ENCODE results near the gene CFAP46.
"Not testable (repeated sequence)": the region's sequence is repeated elsewhere in the genome, so short reads cannot be mapped to it uniquely, and the experiment has no call there.

CFAP46 gene

DNA sequence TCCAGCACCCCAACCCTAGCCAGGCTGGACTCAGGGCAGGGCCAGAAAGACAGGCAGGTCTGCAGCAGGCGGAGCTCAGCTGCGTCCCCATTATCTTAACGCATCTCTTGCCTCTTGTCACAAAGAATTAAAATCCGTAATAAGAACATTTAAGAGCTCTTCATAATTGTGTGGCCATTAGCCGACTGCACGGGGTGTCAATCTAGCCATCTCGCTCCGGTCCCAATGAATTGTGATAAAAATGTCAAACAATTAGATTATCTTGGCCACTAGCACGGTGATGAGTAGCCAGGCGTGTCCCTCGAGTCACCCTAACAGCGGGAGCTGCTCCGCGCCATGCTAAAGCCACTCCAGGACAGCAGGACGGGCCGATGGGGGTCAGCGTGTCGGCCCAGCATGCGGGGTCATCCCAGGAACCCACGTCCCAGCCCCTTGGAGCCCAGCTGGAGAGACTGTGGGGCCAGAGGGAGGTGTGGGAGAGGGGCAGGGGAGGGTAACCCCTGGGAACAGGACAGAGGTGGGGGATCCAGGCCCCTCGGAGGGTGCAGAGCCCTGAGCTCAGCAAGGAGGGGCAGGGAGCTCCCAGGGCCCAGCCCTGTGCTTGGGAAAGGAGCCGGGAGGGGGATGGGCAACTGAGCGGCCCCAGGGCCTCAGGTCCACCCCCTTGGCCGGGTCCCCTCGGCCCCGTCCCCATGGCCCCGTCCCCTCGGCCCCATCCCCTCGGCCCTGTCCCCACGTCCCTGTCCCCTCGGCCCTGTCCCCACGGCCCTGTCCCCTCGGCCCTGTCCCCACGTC is 138.8 kb downstream of the CFAP46 start:
- DNase-seq, result no peak

DNA sequence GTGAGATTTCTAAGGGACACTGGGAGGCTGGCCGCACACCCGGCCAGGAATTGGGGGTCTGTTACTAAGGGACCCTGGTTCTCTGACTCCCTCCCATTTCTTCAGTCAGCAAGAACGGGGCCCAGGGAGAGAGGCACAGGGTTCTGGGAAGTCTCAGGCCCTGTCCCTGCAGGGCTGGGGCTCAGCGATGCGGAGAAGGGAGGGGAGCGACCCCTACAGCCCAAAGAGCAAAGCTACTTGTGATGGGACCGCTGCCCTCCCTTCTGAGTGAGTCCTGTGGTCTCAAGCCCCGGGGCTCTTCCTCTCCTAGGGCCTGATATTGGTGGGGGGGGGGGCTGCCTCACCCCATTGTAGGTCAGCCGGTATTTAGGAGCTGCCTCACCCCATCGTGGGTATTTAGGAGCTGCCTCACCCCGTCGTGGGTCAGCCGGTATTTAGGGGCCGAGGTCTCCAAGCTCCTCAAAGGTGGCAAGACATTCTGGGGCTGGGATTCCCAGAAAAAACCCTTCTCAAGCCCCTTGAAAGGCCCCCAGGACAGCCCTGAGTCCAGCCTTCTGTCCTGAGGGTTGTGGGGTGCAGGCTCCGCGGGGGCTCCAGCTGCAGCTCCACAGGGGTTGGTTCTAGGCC is 139.6 kb downstream of the CFAP46 start:
- no peak for DNase-seq

DNA sequence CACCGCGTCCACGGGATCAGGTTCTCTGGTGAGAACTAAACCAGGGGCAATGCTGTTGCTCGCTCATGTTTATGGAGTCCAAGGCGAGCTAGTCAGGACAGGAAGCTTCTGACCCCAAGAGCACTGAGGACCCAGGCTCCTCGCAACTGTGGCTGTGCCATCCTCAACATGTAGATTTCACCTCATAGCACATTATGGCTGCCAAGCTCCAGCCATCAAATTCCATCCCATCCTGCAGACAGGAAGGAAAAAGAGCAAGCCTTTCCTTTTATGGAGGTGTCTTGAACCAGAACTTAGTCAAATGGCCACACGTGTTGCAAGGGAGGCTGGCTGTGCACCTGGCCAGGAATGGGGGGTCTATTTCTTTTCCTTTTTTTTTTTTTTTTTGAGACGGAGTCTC is 140.3 kb downstream of the CFAP46 start:
- no peak for DNase-seq

DNA sequence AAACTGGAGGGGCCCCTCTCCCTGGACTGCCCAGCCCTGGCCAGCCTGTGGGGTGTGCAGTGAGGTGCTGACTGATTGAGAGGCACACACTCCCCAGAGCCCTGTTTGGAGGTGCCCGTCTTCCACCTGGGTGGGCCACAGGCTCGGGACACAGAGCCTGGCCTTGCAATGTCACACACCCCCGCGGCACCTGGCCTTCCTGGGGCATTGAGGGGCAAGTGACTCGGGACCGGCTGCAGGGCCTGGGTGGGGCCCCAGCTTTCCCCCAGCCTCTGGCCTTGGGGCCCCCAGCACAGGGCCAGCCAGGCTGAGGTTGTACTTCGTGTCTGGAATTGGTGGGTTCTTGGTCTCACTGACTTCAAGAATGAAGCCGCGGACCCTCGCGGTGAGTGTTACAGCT is 142.5 kb downstream of the CFAP46 start:
- DNase-seq, result no peak

DNA sequence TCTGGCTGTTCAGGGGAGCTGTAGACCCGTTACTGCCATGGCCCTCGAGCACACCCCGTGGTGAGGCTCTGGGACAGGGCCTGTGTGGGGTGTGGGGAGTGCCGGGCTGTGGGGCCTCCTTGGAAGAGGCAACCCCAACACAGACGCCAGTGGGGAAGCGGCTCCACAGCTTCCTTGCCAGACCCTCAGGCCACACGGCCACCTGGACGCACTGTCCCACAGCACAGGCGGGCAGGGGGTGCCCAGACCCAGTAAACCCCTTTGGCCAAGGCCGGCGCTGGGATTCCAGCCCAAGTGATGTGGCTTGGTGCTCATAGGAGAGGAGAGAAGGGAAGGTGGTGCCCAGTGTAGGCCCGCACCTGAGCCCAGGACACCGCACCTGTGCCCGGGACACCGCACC is 143.5 kb downstream of the CFAP46 start:
- DNase-seq, result no peak

DNA sequence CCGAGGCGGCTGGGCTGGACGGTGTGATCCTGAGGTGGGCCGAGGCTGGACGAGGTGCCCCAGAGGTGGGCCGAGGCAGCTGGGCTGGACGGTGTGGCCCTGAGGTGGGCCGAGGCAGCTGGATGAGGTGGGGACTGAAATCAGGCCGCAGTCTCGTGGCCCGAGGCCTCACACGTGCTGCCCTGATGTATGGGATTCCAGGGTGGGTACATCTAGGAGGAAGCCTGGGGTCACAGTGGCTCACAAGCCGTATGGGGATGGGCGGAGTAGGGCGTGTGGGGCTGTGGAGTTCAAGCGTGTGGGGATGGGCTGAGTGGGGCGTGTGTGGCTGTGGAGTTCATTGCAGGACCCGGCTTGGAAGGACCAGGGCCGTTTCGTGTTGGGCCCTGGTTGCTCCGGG is 144.0 kb downstream of the CFAP46 start:
- no peak for DNase-seq

DNA sequence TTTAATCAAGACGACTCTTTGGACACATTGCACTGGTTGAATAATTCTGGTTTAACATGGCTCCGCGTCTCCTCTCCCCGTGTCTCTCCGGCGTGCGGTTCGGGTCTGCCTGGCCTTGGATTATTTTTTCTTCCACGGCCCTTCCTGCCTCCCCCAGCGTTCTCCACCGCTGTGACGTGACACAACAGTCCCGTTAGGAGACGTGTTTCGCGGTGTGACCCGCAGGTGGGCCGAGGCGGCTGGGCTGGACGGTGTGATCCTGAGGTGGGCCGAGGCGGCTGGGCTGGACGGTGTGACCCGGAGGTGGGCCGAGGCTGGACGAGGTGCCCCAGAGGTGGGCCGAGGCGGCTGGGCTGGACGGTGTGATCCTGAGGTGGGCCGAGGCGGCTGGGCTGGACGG is 144.4 kb downstream of the CFAP46 start:
- DNase-seq, result not testable (repeated sequence)

DNA sequence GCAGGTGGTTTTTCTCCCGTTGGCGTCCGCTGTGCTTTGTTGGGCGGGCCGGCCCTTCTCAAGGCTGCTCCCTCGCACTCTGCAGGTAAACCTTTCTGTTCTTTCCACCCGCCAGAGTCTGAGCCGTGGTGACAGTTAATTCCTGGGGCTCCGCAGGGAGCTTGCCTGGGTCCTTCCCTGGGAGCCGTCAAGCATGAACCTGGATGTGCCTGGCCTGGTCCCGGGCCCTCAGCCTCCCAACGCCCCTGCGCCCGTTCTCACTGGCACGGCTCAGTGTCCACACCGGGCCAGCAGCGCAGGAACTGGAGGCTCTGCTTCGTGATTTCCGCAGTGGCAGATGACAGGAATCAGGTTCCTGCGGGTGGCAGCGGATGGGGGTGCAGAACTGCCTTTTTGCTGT is 145.5 kb downstream of the CFAP46 start:
- DNase-seq, result no peak

DNA sequence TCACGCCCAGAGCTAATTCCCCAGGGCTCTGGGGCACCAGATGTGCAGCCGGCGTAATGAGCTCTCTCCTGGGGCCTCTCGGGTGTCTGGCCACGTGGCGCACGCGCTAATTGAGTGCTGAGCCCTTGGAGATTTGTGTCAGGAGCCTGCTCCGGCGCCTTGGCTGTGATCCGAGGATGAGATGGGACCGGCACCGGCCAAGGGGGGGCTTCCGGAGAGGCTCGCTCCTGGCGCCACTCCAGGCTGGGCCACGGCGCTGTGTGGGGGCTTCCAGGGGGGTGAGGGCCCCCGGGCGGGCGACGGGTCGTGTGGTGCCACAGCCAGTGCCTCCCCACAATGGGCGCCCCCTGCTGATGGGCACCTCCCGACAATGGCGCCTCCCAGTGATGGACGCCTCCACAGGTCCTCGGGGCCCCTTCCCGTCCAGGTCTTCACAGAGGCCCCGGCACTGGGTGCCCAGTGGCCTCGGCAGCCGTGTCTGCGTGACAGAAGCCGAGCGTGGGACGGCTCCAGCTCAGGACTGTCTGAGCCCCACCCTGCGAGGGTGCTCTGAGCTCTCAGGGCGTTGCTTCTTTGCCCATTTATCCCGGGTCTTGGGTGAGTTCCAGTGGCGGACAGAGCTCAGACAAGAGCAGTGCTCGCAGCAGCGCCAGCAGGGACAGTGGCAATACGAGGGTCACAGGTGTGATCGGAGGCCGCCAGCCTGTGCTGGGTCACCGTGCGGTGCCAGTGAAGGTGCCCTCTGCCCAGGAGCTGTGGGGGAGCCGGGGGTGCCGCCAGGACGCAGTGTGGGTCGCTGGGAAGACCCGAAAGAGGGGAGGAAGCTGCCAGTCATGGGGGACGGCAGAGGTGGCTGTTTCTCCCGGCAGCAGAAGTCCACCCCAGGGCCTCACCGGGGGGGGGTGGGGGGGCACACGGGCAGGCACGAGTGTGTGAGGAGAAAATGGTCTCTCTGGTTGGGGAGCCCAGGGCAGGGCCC is 148.2 kb downstream of the CFAP46 start:
- DNase-seq, result no peak

DNA sequence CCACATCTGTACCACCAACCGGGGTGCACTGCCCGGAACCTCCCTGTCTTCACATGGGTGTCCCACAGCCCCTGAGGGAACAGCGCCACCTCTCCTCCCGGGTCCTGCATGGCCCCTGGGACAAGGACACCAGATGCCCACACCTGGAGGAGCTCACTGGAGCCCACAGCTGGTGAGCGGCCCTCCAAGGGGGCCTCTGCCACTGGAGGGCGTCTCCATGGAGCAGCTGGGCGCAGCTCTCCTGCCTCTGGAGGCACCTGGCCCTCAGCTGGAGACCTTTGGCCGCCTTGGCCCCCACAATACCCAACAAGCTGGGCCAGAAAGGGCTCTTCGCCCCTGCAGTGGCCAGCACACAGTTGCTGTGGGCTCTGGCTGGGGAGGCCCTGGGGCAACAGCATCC is 149.2 kb downstream of the CFAP46 start:
- DNase-seq, result no peak

DNA sequence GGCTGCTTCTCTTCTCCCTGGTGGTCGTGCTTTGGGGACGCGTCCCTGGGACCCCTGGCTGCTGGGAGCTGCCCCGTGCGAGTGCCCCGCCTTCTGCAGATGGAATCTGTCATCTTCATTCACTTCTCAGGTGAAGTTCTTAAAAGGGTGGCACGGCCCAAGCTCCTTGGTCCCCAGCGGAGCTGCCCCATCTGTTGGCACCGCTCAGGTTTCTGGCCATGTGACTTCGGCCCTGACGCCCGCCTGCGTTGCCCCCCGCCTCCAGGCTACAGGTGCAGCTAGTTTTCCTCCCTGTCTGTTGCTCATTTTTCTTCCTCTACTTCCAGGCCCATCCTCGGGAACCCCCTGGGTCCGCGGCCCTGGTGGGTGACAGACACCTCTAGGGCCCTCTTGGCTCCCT is 149.6 kb downstream of the CFAP46 start:
- no peak for DNase-seq

DNA sequence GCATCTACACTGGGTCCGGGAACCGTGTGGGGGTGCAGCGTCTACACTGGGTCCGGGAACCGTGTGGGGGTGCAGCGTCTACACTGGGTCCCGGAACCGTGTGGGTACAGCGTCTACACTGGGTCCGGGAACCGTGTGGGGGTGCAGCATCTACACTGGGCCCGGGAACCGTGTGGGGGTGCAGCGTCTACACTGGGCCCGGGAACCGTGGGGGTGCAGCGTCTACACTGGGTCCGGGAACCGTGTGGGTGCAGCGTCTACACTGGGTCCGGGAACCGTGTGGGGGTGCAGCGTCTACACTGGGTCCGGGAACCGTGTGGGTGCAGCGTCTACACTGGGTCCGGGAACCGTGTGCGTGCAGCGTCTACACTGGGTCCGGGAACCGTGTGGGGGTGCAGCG is 150.3 kb downstream of the CFAP46 start:
- not testable (repeated sequence) for DNase-seq

DNA sequence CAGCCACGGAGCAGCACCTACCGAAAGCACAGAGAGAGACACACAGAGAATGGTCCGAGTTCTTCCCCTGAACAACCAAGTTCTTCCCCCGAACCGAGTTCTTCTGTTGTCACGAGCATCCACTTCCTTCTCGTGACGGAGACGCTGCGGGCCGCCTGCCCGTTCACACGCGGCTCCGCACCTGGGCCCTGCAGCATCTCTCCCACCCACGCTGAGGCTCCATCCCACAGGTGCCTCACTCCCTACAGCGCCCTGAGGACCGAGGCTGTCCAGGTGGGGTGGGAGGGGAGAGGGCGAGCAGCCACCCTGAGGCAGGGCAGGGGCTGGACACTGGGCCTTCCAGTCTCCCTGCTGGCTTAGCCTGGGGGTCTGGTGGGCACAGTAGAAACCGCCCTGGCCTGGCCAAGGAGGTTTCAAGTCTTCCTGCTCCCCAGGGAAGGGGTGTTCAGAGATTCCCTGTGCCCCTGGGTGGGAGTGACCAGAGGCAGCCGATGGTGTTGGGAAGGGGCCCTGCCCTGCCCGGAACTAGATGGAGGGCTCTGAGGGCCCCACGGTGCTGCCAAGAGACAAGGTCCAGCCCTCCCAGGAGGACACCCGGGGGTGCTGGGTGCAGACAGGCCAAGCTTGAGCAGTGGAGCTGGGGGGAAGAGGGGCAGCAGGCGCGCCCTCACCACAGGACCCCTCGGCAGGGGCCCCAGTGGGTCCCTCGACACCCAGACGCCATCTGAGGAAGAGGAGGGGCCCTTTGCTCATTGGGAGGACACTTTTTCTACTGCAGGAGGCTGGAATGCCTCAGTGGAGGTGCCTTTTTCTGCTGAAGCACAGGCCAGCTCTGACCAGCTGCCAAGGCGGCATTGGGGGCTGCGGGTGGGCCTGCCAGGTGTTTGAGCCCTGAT is 151.2 kb downstream of the CFAP46 start:
- DNase-seq, result no peak

DNA sequence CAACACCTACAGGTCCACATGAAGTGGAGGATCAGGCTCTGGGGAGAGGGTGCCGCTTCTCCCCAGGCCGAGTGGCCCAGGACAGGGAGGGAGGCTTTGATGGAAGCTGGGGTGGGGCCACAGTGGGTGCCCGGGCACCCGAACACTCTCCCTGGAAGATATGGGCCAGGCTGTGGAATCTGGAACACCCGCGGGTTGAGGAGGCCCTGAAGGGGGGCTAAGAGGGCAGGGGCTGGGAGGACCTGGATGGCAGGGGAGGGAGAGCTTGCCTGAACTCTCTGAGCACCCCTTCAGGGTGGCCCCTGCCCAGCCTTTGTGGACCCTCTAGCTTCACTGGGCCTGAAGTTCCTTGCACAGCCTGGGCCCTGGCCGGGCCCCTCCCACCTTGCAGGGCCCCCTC is 151.9 kb downstream of the CFAP46 start:
- DNase-seq, result no peak

DNA sequence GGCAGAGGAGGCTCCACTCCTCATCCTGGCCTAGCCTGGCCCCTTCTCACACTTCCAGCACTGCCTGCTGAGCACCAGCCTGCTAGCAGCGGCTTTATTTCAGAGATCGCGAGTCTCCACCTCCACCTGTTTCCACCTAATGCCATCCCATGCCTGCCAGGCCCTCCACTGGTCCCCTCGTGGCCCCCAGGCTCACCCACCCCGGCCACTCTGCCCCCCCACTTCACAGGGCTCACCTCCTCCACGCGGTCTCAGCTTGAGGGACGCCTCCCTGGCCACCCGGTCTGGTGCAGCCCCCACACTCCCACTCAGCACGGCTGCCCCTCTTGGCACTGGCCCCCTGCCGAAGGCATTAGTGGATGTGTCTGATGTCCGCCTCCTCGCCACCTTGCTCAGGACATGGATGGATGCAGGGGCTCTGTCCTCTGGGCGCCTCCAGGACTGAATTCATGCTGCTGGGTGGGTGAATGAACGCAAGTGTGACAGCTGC is 152.7 kb downstream of the CFAP46 start:
- no peak for DNase-seq

DNA sequence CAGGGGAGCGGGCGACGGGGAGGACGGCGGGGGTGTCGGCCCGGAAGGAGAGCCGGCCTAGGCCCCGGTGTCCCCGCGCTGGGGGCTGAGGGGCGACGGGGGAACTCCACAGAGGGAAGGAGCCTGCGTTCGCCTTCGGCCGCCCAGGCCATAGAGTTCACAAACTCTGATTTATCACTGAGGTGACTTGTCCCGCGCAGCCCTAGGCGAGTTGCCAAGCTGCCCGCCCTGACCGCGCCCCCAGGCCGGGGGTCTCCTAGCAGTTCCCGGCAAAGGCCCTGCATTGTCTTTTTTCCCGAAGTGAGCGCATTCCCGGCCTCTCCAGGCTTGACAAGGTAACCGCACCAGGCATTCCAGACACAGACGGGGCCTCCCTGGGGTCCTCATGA is 153.5 kb downstream of the CFAP46 start:
- no peak for DNase-seq

DNA sequence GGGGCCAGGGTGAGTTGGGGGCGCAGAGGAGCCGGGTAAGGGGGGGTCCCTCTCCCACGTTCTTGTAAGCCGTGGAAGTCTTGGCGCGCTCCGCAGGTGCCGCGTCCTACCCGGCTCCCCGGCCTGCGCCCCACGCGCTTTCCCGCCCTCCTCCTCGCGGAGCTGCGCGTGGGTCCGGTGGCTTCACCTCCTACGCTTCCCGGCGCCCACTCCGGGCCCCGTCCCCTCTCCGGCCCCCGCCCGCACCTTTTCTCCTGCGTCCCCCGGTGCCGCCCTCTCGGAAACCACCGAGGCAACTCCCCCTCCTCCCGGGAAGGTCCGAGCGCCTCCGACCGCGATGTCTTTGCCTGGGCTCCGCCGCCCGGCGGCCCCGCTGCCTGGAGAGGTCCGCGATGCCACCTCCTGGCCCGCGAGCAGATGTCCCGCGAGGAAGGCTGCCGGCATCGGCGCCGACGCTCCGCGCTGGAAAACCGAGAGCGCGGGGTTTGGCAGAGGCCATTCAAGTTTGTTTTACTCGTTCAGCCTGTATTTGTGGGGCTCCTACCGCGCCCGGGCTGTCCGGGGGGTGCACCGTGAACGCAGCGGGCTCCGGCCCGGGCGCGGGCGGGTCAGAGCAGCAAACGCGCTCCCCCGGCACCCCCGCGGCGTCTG is 154.1 kb downstream of the CFAP46 start:
- DNase-seq, result no peak

DNA sequence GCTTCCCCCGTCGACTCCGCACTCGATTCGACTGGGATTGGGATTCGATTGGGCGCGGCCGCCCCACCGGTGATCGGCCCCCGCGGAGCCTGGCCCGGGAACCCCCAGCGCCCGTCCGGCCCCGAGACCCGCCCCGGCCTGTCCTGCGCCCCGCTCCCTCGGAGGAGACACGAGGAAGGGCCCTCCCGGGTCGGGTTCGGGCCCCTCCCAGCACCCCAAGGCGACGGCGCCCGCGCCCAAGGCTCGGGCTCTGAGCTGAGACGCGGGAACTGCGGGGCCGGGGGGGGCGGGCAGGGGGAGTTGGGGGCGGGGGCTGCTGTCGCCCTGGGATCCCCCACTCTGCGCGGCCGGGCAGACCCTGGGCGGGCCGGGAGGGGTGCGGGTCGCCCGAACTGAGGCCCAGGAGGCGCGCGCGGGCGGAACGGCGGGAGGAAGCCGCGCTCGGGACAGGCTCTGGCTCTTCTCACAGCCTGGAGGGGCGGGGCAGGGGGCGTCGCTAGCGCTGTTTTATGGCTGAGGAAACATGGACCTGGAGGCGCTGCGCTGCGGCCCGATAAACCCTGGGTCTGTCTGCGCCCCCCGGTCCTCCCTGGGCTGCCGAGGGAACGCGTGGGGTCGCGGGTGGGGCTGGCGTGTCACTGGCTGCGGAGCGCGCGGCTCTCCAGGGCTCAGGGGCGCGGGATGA is 154.7 kb downstream of the CFAP46 start:
- DNase-seq, result peak; percentile 28

DNA sequence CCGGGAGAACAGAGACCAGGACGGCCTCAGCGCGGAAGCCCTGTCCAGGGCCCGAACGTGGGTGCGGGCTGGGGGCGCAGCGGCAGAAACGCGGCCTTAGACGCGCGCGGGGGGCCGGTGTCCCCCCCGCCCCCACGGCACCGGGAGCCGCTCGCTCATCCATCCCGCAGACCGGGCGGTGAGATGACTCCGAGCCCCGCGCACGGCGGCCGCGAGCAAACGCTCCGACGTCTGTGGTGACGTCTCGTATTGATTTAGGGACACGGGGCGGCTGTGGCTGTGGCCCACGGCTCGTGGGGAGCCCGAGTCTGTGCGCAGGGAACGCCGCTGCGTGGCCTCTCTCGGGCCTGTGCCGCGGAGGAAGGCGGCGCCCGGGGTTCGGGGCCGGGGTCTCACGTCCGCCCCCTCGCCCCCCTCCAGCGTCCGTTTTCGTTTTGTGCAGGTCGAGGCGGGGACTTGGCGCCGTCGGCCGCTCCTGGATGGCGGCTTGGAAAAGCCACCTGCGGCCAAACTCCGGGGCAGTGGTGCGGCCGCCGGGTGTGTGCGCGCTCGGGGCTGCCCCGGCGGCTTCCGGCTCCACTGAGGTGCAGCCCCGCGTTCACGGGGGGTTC is 155.4 kb downstream of the CFAP46 start:
- DNase-seq, result no peak

DNA sequence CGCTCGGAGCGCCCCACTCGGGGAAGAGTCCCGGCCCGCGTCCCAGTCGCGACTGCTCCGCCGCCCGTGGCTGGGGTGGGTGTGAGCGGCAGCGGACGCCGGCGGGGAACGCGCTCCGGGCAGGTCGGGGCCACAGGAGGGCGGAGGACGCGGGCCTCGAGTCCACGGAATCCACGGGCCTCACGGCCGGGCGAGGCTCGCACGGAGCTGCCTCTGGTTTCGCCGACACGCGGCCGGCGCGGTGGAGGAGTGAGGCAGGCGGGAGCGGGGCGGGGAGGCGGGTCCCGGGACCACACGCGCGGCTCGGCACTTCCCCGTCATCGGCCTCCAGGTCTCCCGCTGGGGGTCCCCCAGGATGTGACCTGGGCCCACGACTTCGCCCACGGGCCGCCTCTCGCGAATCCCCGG is 155.9 kb downstream of the CFAP46 start:
- no peak for DNase-seq
